Measurements from ENCODE around the gene SPCS3.
A peak's percentile ranks its signal among the peaks of the same experiment; 100 is the strongest.
"Not testable (repeated sequence)": the region's sequence is repeated elsewhere in the genome, so short reads cannot be mapped to it uniquely, and the experiment has no call there.

The SPCS3 gene

DNA sequence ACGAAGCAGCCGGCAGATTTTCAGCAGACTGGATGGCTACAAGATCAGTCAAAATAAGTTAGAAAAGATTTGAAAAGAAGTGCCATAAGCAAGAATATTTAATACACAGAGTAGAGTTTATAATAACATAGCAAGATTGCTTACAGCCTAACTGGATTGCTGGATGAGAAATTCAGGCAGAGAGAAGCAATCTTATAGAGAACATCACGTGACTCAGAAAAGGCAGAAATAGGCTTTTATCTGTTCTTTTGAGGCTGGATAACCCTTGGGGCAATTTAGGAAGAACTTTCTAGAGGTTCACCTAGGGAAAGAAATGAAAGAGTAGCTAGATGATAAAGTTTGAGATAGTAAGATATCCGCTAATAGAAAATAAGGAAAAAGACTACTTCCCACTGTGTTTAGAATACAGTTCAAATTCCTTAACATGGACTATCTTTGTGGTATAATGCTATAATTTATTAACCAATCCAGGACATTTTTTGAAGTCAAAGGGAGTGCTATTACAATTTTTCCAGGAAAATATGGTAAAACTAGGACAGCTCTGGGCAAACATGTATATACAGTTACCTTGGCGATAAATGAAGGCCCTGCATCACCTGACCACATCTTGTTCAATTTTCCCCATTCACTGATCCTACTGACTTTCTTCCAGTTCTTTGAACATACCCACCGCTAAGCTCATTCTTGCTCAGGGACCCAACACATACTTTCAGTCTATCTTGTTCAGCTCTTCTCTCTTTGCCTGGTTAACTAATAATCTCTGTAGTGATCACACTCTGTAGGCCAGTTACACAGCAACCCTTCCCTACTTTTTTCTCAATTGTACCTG is 12.7 kb upstream of the SPCS3 start:
- no peak for DNase-seq

DNA sequence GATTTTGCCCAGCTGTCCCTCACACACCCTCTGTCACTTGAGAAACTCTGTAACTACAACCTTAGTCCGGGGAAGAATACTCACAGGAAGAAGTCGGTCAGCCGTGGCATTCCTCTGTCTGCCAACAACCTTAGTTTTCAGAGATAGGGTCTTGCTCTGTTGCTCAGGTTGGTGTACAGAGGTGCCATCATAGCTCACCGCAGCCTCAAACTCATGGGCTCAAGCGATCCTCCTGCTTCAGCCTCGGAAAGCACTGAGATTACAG is 12.2 kb upstream of the SPCS3 start:
- DNase-seq, result no peak

DNA sequence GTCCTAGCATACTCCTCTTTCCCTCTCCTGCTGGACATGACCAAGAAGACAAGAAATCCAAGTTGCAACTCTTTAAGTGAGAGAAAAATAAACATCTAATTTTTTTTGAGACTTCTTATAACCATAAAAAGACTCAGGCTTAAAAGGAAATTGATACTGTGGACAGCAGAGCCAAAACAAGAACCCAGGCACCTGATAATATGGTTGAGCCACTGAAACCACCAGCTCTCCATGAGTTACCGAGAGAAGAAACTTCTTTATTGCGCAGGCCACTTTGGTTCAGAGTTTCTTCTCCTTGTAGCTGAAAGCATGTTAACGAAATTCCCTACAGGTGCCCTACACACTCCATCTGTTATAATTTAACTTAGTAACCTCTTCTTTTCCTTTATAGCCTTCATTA is 11.3 kb upstream of the SPCS3 start:
- no peak for DNase-seq

DNA sequence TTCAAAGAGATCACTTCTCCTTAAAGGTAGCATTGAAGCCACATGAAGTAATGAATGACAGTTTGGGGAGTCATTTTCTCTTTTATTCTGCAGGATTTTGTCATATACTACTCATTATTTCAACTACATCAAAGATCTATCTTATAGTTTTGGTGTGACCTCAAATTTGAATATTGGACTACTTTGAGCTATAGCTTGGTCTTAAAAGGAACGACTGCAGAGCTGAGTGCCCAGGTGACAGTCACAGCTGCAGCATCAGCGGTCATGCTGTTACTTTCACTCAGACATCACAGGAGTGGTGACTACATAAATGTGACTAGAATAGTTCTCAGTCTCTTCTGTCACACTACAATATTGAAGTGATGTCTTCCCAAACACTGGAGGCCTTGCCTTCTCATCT is 10.7 kb upstream of the SPCS3 start:
- no peak for DNase-seq

DNA sequence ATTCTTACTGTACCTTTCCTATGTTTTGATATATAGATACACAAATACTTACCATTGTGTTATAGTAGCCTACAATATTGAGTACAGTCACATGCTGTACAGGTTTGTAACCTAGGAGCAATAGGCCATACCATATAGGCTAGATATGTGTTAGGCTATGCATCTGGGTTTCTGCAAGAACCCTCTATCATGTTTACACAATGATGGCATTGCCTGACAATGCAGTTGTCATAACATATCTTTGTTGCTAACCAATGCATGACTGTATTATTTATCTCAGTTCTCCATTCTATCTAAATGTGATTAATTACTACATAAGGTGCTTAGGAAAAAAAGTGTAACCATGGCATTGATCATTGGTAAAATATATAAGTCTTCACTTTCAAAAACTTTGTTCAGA is 10.0 kb upstream of the SPCS3 start:
- DNase-seq, result no peak

DNA sequence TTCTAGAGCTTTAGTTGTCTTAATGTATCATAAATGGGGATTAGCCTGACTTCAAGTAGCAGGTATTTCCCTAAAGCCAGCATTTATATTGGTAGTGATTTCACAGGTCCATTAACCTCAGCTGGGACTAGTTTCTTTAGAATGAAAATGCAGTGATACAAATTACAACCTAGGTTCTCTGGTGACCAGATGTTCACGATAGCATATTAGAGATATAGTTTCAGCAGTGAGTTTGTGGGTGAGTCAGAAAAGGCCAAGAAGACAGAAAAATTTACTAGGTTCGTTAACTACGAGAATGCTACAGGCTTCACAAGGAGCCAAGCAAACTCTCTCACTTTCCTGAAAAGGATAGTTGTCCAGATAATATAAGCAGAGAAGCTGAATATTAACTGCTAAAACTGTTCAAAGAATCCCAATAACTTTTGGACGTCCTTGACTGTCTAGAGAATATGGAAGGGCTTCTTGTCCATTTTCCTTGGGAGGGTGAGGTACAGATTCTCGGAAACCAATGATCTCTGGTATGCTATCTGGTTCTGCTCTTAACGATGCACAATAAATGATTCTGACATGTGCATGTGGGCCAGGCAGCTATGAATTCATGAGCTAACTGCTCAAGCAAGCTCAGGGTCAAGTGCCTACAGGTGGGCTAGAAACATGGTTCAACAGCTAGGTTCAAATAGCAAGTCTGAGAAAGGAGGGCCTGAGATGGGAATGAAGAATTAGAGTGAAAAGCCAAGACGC is 6.0 kb upstream of the SPCS3 start:
- no peak for DNase-seq

DNA sequence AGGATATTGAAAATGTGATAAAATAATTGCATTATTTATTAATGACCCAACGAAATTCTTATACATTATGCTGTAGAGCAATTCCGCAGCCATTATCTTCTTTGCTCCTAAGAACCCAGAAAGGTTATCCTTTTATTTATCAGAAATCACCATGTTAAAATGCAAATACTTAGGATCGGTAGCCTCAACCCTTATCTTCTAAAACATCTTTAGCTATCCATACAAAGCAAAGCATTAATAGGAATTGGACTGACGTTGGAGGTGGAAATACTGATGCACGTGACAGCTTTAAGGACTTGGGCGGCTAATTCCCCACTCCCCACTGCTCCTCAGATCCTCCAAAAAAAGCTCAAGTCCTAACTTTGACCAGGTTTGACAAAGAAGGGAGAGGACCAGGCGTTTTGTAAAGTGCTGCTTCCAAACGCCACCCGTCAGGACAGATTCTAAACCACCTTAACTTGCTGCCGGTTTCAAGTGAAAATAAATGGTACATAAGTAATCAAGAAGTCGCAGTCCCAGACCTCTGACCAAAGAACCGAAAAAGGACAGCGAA is 539 bp upstream of the SPCS3 start:
- no peak for DNase-seq

DNA sequence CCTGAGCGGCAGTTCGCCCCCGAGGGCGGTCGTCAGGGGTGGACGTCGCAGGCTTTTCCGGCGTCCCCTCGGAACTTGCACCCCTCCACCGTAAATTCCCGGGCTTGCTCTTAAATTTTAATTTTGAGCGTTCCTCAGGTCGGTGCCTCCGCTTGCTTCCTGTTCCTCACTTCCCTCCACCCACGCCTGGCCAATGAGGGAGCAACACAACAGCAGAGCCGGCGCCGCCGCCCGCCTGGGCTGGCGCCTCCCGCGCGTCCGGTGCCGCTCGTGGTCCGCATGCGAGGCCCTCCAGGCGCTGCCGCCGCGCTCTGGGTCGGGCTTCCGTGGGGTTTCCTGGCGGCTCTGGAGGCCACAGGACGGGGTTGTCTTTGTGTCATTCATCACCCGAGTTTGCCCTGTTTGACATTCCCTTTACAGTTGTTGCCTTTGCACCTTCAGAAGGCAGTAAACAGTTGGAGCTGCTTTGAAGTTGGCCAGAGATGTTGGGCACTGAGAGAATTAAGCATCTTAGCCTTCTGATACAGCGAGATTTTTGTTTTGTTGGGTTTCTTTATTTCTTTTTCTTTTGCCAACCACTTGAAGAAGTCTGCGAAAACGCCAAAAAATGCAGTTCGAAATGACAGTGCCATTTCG is 692 bp downstream of the SPCS3 start:
- DNase-seq, result peak; percentile 37 to 42

DNA sequence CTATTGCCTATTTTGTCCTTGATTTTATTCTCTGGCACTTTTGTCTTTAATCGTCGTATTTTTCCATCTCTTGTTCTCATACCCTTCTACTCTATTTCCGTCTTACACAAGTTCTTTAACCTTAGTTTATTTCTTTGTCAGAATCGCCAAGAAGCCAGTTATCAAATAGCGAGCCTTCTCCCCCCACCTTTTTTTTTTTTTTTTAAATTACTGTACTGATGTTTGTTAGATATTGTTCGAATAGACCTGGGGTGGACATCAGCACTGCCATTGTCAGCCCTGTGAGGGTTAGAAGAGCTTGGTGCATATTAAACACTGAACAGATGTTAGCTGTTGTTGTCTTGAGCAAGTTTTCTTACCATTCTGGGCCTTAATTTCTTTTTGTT is 1.2 kb downstream of the SPCS3 start:
- DNase-seq, result peak in 1 of 2 experiments; percentile 4

DNA sequence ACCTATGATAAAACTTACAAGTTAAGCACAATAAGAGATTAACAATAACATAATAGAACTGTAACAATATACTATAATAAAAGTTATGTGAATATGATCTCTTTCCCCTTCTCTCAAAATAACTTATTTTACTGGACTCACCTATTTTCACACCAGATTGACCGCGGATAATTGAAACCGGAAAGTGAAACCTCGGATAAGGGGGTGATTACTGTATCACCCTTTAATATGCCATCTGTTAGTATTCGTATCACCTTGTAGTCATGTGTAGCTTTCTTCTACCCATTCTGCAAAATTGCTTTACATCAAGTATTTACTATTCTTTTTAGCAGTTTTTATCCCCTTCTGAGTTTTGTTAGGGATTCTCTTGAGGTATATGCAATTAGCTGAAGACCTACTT is 1.8 kb downstream of the SPCS3 start:
- no peak for DNase-seq

DNA sequence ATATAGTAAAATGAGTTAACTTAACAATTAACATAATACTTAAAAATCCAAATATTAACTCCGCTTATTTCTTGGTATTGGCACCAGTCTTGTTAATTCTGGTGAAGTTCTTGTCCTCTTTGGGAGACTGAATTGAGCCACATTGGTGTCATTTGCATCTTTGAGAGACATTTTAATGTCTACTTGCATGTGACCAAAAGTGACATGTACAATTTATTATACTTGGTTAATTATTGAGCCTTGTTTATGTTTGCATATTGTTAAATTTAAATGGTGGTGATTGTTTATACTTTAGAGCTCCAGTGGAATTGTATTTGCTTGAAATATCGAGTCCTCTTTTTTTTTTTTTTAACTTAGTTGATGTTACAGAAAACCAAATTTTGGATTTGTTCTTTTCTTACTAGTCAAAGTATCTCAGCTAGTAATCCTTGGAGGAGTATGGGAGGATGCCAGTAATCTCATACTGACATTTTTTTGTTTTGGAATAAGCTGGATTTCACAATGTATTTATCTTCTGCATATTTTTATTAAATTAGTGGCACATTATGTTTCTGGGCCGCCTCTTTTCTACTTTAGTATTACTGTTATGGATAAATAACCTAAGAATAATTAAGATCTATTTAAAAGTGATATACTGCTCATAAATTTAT is 3.9 kb downstream of the SPCS3 start:
- no peak for DNase-seq

DNA sequence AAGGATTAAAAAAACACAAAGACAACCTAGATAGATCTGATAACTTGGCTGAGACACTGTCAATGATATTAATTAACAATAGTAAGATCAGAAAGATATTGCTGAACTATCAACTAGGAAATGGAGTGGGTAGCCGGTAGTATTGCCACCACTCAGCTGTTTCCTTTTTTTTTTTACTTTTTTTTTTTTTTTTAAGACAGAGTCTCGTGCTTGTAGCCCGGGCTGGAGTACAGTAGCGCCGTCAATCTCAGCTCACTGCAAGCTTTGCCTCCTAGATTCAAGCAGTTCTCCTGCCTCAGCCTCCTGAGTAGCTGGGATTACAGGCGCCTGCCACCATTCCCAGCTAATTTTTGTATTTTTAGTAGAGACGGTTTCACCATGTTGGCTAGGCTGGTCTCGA is 5.1 kb downstream of the SPCS3 start:
- DNase-seq, result not testable (repeated sequence)

DNA sequence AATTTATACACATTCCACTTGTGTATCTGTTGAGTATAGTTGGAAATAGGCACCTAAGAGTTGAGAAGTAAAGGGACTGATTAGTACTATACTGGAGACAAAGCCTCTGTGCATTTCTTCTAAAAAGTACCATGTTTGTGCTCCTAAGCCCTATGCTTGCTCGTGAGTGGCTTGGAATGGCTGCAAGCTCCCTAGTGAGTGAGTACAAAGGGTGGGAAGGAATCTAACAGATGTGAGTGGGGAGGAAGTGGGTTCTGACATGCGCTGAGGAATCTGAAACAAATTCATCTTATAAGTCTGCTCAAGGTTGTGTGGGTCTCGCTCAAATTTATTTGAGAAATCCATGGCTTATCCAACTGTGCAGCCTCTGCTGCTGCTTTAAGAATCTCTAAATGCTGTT is 13.3 kb downstream of the SPCS3 start:
- DNase-seq, result no peak

DNA sequence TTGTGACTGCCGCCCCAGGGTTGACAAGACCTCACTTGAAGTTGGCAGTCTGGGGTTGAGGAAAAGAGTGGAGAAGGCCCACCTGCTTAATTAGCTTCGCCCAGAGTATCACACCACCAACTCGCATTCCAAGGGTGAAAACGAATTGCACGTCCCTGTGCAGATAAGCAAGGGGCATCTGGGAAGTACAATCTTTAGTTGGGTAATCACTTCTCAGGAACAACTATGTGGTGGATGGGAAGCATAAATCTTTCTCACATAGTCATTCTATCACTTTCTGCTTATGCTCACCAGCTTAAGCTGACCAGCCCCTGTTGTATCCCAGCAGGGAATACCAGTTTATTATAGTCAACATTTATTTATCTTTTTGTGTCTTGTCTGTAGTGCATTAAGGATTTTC is 14.3 kb downstream of the SPCS3 start:
- no peak for DNase-seq

DNA sequence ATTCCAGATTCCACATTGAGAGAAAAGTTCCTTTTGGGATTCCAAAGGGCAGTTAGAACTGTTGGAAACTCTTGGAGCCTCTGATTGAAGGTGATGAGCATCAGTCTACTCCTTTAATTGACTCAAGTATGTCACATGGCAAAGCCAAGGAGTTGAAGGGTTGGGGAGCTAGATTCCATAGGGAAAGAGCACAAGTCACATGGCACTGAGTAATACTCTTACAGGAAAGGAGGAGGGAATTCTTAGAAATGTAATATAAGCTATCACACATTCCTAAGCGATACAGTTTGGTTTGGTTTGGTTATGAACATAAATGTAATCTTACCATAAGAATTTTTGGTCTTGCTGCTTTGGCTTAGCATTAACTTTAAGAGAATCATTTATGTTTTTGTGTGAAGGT is 15.7 kb downstream of the SPCS3 start:
- no peak for DNase-seq

DNA sequence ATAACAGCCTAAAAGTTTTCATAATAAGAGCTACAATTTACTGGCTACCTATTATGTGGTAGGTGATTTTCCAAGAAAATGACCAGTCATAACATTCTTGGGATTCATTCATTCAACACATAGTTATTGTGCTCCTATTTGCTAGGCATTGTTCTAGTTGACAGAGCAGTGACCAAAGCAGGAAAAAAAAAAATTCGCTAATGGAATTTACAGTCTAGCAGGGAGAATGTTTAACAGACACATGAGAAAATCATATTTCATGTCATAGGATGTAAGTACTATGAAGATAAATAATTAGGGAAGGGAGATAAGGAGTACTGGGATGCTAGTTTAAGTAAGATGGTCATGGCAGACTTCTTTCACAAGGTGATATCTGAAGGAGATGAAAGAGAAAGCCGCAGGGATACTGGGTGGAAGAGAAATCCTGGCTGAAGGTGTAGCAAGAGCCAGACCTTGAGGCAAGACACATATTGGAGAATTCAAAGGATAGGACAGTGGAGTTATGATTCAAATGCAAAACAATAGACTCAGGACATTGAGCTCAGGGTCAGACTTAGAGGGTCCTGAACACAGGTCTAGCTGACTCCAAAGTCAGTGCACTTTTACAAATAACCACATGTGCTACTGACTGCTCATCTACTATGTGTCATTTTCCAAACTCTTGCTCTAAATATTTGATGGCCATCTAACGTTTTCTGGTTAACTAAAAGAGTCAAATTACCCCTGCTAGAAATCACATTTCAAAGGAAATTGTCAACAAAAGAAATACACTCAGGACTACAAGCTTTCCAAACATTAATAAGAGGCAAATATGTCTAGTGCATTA is 20.4 kb downstream of the SPCS3 start:
- DNase-seq, result no peak

DNA sequence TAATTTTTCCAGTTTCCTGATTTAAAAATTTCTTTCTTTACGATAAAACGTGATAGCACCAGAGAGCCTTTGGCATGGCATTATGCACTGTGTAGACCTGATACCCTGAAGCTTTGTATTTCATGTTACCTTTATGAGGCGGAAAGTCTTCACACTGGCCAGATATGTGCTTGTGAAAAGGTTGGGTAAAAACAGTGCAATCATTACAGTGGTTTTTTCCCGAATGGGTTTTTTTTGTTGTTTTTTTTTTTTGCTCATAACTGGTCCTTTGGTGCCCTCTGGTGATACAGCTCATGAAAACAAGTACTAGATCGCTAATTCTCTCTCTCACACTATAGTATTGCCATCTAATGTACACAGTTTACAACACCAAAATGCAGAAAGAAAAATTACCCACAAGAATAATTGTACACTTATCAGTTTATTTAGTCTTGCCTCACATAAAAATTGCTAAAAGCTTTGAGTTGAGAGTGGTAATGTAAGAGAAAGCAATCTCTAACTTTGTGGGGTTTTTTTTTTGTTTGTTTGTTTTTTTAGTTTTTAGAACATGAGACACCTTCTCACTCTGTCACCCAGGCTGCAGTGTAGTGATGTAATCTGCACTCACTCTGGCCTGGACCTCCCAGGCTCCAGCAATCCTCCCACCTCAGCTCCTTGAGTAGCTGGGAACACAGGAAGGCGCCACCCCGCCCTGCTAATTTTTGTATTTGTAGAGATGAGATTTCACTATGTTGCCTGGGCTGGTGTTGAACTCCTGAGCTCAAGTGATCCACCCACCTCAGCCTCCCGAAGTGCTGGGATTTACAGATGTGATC is 21.3 kb downstream of the SPCS3 start:
- DNase-seq, result peak in 1 of 2 experiments; percentile 33

DNA sequence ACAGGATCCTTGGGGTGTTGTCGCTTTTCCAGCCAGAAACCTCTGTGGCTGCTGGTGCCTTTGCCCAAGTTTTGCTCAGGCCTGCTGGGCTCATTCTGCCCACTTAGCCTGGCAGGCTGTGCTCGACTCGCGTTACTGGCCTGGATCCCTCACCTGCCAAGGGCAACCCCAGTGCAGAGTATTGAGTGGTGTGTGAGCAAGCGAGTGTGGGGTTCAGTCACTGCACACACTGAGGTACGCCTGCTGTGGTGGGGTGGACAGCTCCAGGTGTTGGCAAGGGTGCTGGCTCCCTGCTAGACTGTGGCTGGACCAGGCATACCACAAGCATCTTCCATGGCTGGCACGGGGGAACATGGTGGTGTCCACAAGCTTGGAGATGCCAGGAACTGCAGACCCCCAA is 22.6 kb downstream of the SPCS3 start:
- no peak for DNase-seq

DNA sequence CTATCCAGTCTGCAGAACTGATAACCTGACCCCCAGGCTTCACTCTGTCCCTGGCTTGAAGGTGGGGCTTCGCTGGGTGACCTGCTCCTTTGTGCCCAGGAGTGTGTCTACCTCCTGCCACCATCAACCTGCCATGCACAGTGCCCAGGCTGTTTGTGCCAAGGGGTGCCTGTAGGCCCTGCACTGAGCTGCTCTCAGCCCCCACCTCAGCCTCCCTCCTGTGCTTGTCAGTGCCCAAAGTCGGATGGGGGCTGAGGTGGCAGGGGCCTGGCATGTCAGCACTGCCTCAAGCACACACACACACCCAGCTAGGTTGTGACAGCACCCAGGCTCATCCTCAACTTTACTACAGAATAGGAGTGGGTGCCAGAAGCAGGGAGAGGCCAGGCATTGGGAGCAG is 23.5 kb downstream of the SPCS3 start:
- no peak for DNase-seq

DNA sequence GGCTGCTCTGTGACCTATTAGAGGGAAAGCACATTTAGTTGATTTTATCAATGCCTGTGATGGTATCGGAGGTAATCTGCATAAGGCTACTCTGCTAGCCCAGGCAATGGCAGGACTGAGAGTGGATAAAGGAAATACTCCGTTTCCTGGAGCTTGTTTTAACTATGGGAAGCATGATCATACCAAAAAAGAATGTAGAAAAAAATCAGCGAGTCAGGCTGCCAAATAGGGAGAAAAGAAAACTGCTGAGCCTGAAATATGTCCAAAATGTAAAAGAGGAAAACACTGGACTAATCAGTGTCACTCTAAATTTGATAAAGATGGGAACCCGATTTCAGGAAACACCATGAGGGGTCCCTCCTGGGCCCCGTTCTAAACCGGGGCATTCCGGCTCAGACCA is 25.6 kb downstream of the SPCS3 start:
- not testable (repeated sequence) for DNase-seq

DNA sequence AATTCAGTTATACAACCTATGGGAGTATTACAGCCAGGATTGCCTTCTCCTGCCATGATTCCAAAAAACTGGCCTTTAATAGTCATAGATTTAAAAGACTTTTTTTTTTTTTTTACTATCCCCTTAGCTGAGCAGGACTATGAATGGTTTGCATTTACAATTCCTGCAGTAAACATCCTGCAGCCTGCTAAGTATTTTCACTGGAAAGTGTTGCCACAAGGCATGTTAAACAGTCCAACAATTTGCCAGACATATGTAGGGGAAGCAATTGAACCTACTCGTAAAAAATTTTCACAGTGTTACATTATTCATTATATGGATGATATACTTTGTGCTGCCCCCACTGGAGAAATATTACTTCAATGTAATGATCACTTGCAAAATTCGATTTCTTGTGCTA is 27.1 kb downstream of the SPCS3 start:
- DNase-seq, result not testable (repeated sequence)

DNA sequence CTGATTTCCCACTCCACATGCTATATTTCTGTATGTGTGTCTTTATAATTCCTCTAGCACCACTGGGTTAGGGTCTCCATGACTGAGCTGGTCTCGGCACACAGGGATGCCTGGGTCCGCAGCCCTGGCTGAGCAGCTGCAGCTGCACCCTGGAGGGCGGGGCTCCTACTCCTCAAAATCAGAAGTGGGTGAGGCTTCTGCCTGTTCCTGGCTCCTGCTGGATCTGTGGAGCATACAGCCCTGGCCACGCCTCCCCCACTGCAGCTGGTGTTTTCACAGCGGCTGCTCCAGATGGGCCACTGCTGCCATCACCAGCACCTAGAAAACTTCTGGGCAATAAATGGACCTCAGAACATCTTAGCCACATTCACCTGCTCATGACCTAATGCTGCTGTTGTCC is 30.9 kb downstream of the SPCS3 start:
- DNase-seq, result no peak
